Measurements from ENCODE around the gene IDI1. TPM values are rescaled to one million over a fixed set of nuclear protein-coding genes. Genes with fewer than 3 reads are reported as not detected.

IDI1 gene
- total and polyA plus RNA-seq, 2 of the 4 experiments (the other 2 are of a cell fraction): 27.3 to 27.4 TPM

- Histone ChIP-seq H3K4ac (ENCODE audit: low read depth, low read length) (no peak overlapping the region), H2AK5ac (ENCODE audit: low read depth, low read length) (no peak overlapping the region), H3K4me3 (ENCODE audit: insufficient read depth, low read depth, low read length) (no peak overlapping the region), H3K36me3 (ENCODE audit: control insufficient read depth, insufficient read depth, low read length) (peaks cover 49% of the 10 kb centered on the region), H2BK5ac (ENCODE audit: low read depth, low read length, poor library complexity, severe bottlenecking) (no peak overlapping the region), H3K27me3 (ENCODE audit: control insufficient read depth, insufficient read depth, low read length) (no peaks in the 10 kb centered on the region), H3K18ac (ENCODE audit: low read depth, low read length) (no peak overlapping the region), H2AFZ (replicated peaks; ENCODE audit: low read length, poor library complexity) (no peak overlapping the region), H3K4me1 (ENCODE audit: control insufficient read depth, insufficient read depth, low read length) (no peaks in the 10 kb centered on the region), H4K5ac (ENCODE audit: low read depth, low read length) (no peak overlapping the region), H4K91ac (ENCODE audit: insufficient read depth, low read depth, low read length) (no peak overlapping the region), H2AK9ac (replicated peaks; ENCODE audit: low read depth, low read length, poor library complexity) (no peak overlapping the region), H3K9me3 (ENCODE audit: control insufficient read depth, insufficient read depth, low read length) (no peaks in the 10 kb centered on the region), H2BK120ac (ENCODE audit: low read depth, low read length) (no peak overlapping the region), H2BK15ac (ENCODE audit: low read depth, low read length) (no peak overlapping the region), H3K23ac (ENCODE audit: low read depth, low read length) (no peak overlapping the region), H4K8ac (ENCODE audit: low read depth in 2 of 2, low read length in 2 of 2) (no peak overlapping the region), H3K14ac (replicated peaks; ENCODE audit: low read depth, low read length) (no peak overlapping the region), H3K9ac (ENCODE audit: low read depth, low read length) (no peak overlapping the region), H3K4me2 (ENCODE audit: low read depth, low read length) (no peak overlapping the region), H3K79me1 (ENCODE audit: low read depth in 1 of 2, low read length in 2 of 2) (peaks cover 7 to 28% of the 10 kb centered on the region in 2 experiments; a peak in 2 of 4 replicates), H3K27ac (ENCODE audit: insufficient read depth, low read length) (no peak overlapping the region), H3K56ac (ENCODE audit: extremely low read depth, insufficient read depth, low read length) (no peak overlapping the region), H3K9me1 (ENCODE audit: insufficient read depth, low read length) (no peaks in the 10 kb centered on the region), H2BK20ac (ENCODE audit: low read depth, low read length) (no peak overlapping the region), H4K20me1 (ENCODE audit: insufficient read depth, low read length) (no peaks in the 10 kb centered on the region)
- intact Hi-C loops (cut with micrococcal nuclease): no loop called here
- no TSS peak for BruUV-seq (replicated peaks)
- TF ChIP-seq CEBPB (IDR thresholded peaks at IDR 0.05; ENCODE audit: low read depth, low read length) (no peak), CTCF (conservative IDR thresholded peaks at IDR 0.05; ENCODE audit: low read depth, low read length) (no peak), RFX5 (IDR thresholded peaks at IDR 0.05; ENCODE audit: low read depth, low read length) (no peak), MAFK (IDR thresholded peaks at IDR 0.05; ENCODE audit: low read depth, low read length) (no peak), SMC3 (IDR thresholded peaks at IDR 0.05; ENCODE audit: low read depth, low read length) (no peak)
- DNase-seq (peak; percentile 14), ATAC-seq (ENCODE audit: low read depth) (no peak)
- ChIA-PET POLR2A (ENCODE audit: unreplicated experiment) (no interaction called here), CTCF (no interaction called here)
- in situ Hi-C loops (cut with MboI; ENCODE audit: low sequenced_read_pairs): no loop called here
- dilution Hi-C loops (cut with HindIII; ENCODE audit: low sequenced_read_pairs, unreplicated experiment): no loop called here
- 100% methylated on average over 1 of the region's 4 CpGs; no CpG with 5 or more reads in 1 of the 2 experiments for WGBS, 2 experiments (ENCODE audit: extremely low coverage in 2 of 2, insufficient read length in 1 of 2)
Measured at GRCh38 chr10:1085258-1085657, 36.3 kb upstream of the IDI1 start.
